HepG2 (cell line): Measurements from ENCODE around the gene TTC31. TPM values are rescaled to one million over a fixed set of nuclear protein-coding genes. Genes with fewer than 3 reads are reported as not detected.

Experiments
- CHD2 ChIP-seq: IDR thresholded peaks from 2 replicates; pipeline ENCODE4 v1.6.1; 2011; ENCODE audit warnings: low read depth, low read length, improper control_type of control experiment
- EED ChIP-seq: sonication (generic); formaldehyde crosslinking; IDR thresholded peaks from 2 replicates; pipeline ENCODE4 v1.5.0; 2020; ENCODE audit warnings: mild to moderate bottlenecking, missing genetic modification reagents
- ISX ChIP-seq: sonication (generic); formaldehyde crosslinking; conservative IDR thresholded peaks from 2 replicates; pipeline ENCODE4 v1.5.0; 2020; ENCODE audit warnings: missing genetic modification reagents
- KLF13 ChIP-seq: sonication (generic); formaldehyde crosslinking; IDR thresholded peaks from 2 replicates; pipeline ENCODE4 v1.4.0; 2020; ENCODE audit warnings: mild to moderate bottlenecking, missing genetic modification reagents
- NCOA1 ChIP-seq: sonication (generic); formaldehyde crosslinking; IDR thresholded peaks from 2 replicates; pipeline ENCODE4 v1.9.0; 2021; ENCODE audit warnings: missing genetic modification reagents
- NFE2L2 ChIP-seq: fragments of 150-350 bp; IDR thresholded peaks from 2 replicates; pipeline ENCODE4 v1.6.1; 2014; ENCODE audit warnings: low read length
- POLR2A ChIP-seq, 2 experiments: IDR thresholded peaks; 2 replicates each; pipeline ENCODE4 v1.6.1; 2011; ENCODE audit warnings: low read depth in 2 of 2, low read length in 2 of 2, mild to moderate bottlenecking in 1 of 2, moderate library complexity in 1 of 2; ENCODE audit not compliant: insufficient read depth in 1 of 2
- RBAK ChIP-seq: sonication (generic); formaldehyde crosslinking; IDR thresholded peaks from 2 replicates; pipeline ENCODE4 v1.5.1; 2020; ENCODE audit warnings: mild to moderate bottlenecking, missing genetic modification reagents
- SOX6 ChIP-seq, 2 experiments: fragments of 450-650 bp in 1 of 2; sonication (generic) in 1 of 2; formaldehyde crosslinking in 1 of 2; IDR thresholded peaks; 2 replicates each; pipeline versions ENCODE4 v1.4.0 to v1.6.1; 2017 to 2020; ENCODE audit warnings: antibody characterized with exemption in 1 of 2, mild to moderate bottlenecking in 1 of 2, missing genetic modification reagents in 1 of 2
- U2AF1 ChIP-seq: fragments of 200-400 bp; formaldehyde crosslinking; optimal IDR thresholded peaks from 2 replicates; pipeline ENCODE3; 2017; ENCODE audit warnings: mild to moderate bottlenecking, low read depth, low read length
- U2AF2 ChIP-seq: fragments of 200-400 bp; formaldehyde crosslinking; IDR thresholded peaks from 2 replicates; pipeline ENCODE4 v1.6.1; 2017; ENCODE audit warnings: low read depth, mild to moderate bottlenecking, low read length
- WIZ ChIP-seq: sonication (generic); formaldehyde crosslinking; IDR thresholded peaks from 2 replicates; pipeline ENCODE4 v1.5.1; 2020; ENCODE audit warnings: mild to moderate bottlenecking, missing genetic modification reagents
- ZNF121 ChIP-seq: sonication (generic); formaldehyde crosslinking; IDR thresholded peaks from 2 replicates; pipeline ENCODE4 v1.5.0; 2020; ENCODE audit warnings: mild to moderate bottlenecking, missing genetic modification reagents
- ZNF7 ChIP-seq: IDR thresholded peaks from 2 replicates; pipeline ENCODE4 v1.6.1; 2016; ENCODE audit warnings: missing biosample characterization, missing genetic modification reagents
- ZNF747 ChIP-seq: sonication (generic); formaldehyde crosslinking; IDR thresholded peaks from 2 replicates; pipeline ENCODE4 v1.8.1; 2023; ENCODE audit warnings: missing genetic modification reagents, mild to moderate bottlenecking, borderline replicate concordance
- ZNF891 ChIP-seq: sonication (generic); formaldehyde crosslinking; IDR thresholded peaks from 2 replicates; pipeline ENCODE4 v1.5.0; 2020; ENCODE audit warnings: mild to moderate bottlenecking, missing genetic modification reagents
- polyA plus RNA-seq, 8 experiments: library from polyadenylated mRNA; depleted of rRNA in 3 of 8; stranded (reverse) in 7 of 8; unstranded in 1 of 8; fragments of >200 nt; fragmentation: Illumina TruSeq in 4 of 8; extraction: Trizol in 4 of 8; gene quantifications; 2 replicates each; pipeline versions ENCODE4 v1.2.1 to v1.2.3, GENCODE V29; 2011 to 2016; ENCODE audit warnings: low read depth in 4 of 8, missing spikeins in 1 of 8, mixed read lengths in 1 of 8; ENCODE audit not compliant: insufficient read depth in 1 of 8
- total RNA-seq, 5 experiments: library from RNA; depleted of rRNA; stranded (reverse); fragments of >200 nt; fragmentation: Illumina TruSeq; extraction: Trizol; gene quantifications; 2 replicates each; pipeline ENCODE4 v1.2.3, GENCODE V29; 2016; ENCODE audit warnings: low read depth in 1 of 5
- TF ChIP-seq, protein P1 (sequence below): sonication (generic); formaldehyde crosslinking; IDR thresholded peaks from 2 replicates; pipeline ENCODE4 v1.4.0; 2020; ENCODE audit warnings: mild to moderate bottlenecking, missing genetic modification reagents
- TF ChIP-seq, protein P2 (sequence below): sonication (generic); formaldehyde crosslinking; IDR thresholded peaks from 2 replicates; pipeline ENCODE4 v1.4.0; 2020; ENCODE audit warnings: missing genetic modification reagents
- TF ChIP-seq, protein P3 (sequence below): sonication (generic); formaldehyde crosslinking; IDR thresholded peaks from 2 replicates; pipeline ENCODE4 v1.8.0; 2023; ENCODE audit warnings: mild to moderate bottlenecking, missing genetic modification reagents
- TF ChIP-seq, protein P4 (sequence below): sonication (generic); formaldehyde crosslinking; IDR thresholded peaks from 2 replicates; pipeline ENCODE4 v1.5.1; 2020; ENCODE audit warnings: missing genetic modification reagents, mild to moderate bottlenecking, borderline replicate concordance
- TF ChIP-seq, protein P5 (sequence below): sonication (generic); formaldehyde crosslinking; IDR thresholded peaks from 2 replicates; pipeline ENCODE4 v1.9.0; 2021; ENCODE audit warnings: missing genetic modification reagents, borderline replicate concordance
- TF ChIP-seq, protein P6 (sequence below): sonication (generic); formaldehyde crosslinking; IDR thresholded peaks from 2 replicates; pipeline ENCODE4 v1.4.0; 2020; ENCODE audit warnings: mild to moderate bottlenecking, missing genetic modification reagents, borderline replicate concordance

TTC31 gene
- total and polyA plus RNA-seq, 2 of the 13 experiments (the other 11 are each of a cell fraction or from before 2014, with no cell fraction given) = 28.3 to 39.5 TPM

DNA sequence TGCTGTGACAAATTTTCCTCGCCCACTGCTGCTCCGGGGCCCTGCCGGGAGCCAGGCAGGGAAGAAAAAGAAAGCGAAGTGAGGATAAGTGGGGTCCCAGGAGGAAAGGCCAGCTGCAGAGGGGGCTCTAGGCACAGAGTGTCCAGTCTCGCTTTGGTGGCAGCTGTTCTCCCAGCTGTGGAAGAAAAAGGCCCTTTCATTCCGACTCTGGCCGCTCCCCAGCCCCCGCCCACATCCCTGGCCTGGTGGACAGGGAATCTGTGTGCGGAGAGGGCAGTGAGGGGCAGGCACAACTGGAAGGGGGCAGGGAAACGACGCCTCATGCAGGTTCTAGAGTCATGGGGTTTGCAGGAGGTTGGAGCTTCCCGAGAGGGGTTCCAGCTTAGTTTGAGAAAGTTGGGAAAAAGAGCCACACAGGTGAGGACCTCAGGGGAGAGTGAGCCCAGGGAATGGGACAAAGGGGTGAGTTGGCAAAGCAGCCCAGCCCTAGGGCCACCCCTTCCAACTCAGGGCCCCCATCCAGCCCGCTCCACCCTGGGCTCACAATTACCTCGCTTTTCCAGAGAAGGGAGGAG, 43.0 kb upstream of the TTC31 start (continued):
- 0 out of 2 replicates have a peak, but pooled peaks have one; percentile 31 for TF ChIP-seq WIZ (CRISPR knock-in tag)
- TF ChIP-seq RBAK = peak; percentile 91
- TF ChIP-seq, protein P1, sequence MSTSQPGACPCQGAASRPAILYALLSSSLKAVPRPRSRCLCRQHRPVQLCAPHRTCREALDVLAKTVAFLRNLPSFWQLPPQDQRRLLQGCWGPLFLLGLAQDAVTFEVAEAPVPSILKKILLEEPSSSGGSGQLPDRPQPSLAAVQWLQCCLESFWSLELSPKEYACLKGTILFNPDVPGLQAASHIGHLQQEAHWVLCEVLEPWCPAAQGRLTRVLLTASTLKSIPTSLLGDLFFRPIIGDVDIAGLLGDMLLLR (CRISPR knock-in tag) = no peak
- TF ChIP-seq POLR2A (IDR thresholded peaks at IDR 0.05; ENCODE audit: insufficient read depth in 1 of 2, low read depth in 2 of 2, low read length in 2 of 2) = peak in 1 of 2 experiments; percentile 7; a peak in 1 of 4 replicates
- no peak for TF ChIP-seq ZNF747 (CRISPR knock-in tag)
- 0 out of 2 replicates have a peak, but pooled peaks have one; percentile 35 for TF ChIP-seq CHD2
- peak; percentile 39; the same call in 1 of the 2 replicates for TF ChIP-seq ZNF121
- TF ChIP-seq, protein P2, sequence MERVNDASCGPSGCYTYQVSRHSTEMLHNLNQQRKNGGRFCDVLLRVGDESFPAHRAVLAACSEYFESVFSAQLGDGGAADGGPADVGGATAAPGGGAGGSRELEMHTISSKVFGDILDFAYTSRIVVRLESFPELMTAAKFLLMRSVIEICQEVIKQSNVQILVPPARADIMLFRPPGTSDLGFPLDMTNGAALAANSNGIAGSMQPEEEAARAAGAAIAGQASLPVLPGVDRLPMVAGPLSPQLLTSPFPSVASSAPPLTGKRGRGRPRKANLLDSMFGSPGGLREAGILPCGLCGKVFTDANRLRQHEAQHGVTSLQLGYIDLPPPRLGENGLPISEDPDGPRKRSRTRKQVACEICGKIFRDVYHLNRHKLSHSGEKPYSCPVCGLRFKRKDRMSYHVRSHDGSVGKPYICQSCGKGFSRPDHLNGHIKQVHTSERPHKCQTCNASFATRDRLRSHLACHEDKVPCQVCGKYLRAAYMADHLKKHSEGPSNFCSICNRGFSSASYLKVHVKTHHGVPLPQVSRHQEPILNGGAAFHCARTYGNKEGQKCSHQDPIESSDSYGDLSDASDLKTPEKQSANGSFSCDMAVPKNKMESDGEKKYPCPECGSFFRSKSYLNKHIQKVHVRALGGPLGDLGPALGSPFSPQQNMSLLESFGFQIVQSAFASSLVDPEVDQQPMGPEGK (CRISPR knock-in tag) = peak; percentile 83
- TF ChIP-seq NCOA1 (CRISPR knock-in tag) = 0 out of 2 replicates have a peak, but pooled peaks have one; percentile 51
- TF ChIP-seq, protein P3, sequence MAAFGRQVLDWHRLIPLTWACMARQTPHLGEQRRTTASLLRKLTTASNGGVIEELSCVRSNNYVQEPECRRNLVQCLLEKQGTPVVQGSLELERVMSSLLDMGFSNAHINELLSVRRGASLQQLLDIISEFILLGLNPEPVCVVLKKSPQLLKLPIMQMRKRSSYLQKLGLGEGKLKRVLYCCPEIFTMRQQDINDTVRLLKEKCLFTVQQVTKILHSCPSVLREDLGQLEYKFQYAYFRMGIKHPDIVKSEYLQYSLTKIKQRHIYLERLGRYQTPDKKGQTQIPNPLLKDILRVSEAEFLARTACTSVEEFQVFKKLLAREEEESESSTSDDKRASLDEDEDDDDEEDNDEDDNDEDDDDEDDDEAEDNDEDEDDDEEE (CRISPR knock-in tag) = no peak
- TF ChIP-seq, protein P4, sequence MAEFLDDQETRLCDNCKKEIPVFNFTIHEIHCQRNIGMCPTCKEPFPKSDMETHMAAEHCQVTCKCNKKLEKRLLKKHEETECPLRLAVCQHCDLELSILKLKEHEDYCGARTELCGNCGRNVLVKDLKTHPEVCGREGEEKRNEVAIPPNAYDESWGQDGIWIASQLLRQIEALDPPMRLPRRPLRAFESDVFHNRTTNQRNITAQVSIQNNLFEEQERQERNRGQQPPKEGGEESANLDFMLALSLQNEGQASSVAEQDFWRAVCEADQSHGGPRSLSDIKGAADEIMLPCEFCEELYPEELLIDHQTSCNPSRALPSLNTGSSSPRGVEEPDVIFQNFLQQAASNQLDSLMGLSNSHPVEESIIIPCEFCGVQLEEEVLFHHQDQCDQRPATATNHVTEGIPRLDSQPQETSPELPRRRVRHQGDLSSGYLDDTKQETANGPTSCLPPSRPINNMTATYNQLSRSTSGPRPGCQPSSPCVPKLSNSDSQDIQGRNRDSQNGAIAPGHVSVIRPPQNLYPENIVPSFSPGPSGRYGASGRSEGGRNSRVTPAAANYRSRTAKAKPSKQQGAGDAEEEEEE = 0 out of 2 replicates have a peak, but pooled peaks have one; percentile 12
- peak; percentile 66 for TF ChIP-seq U2AF1
- TF ChIP-seq ISX (CRISPR knock-in tag) = no peak
- TF ChIP-seq, protein P5, sequence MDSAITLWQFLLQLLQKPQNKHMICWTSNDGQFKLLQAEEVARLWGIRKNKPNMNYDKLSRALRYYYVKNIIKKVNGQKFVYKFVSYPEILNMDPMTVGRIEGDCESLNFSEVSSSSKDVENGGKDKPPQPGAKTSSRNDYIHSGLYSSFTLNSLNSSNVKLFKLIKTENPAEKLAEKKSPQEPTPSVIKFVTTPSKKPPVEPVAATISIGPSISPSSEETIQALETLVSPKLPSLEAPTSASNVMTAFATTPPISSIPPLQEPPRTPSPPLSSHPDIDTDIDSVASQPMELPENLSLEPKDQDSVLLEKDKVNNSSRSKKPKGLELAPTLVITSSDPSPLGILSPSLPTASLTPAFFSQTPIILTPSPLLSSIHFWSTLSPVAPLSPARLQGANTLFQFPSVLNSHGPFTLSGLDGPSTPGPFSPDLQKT = no peak
- TF ChIP-seq ZNF891 (CRISPR knock-in tag) = 0 out of 2 replicates have a peak, but pooled peaks have one; percentile 15
- 0 out of 2 replicates have a peak, but pooled peaks have one; percentile 55 for TF ChIP-seq EED (CRISPR knock-in tag)
- 0 out of 2 replicates have a peak, but pooled peaks have one; percentile 1 for TF ChIP-seq KLF13
- TF ChIP-seq, protein P6, sequence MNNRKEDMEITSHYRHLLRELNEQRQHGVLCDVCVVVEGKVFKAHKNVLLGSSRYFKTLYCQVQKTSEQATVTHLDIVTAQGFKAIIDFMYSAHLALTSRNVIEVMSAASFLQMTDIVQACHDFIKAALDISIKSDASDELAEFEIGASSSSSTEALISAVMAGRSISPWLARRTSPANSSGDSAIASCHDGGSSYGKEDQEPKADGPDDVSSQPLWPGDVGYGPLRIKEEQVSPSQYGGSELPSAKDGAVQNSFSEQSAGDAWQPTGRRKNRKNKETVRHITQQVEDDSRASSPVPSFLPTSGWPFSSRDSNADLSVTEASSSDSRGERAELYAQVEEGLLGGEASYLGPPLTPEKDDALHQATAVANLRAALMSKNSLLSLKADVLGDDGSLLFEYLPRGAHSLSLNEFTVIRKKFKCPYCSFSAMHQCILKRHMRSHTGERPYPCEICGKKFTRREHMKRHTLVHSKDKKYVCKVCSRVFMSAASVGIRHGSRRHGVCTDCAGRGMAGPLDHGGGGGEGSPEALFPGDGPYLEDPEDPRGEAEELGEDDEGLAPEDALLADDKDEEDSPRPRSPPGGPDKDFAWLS = 0 out of 2 replicates have a peak, but pooled peaks have one; percentile 61
- peak; percentile 87; the same call in 1 of the 2 replicates for TF ChIP-seq U2AF2
- no peak for TF ChIP-seq ZNF7 (CRISPR knock-in tag)
- no peak for TF ChIP-seq NFE2L2
- TF ChIP-seq SOX6 (IDR thresholded peaks at IDR 0.05) = no peak
- TF ChIP-seq SOX6 (CRISPR knock-in tag; IDR thresholded peaks at IDR 0.05) = no peak
